GM18907 (cell line): ENCODE data around the gene ZNF503.
"Not testable (repeated sequence)": the region's sequence is repeated elsewhere in the genome, so short reads cannot be mapped to it uniquely, and the experiment has no call there.

Source experiments
- ATAC-seq: cut with Tn5 transposase; IDR thresholded peaks from one replicate; pipeline ENCODE4 v1.9.1; 2021; ENCODE audit warnings: mild to moderate bottlenecking, moderate library complexity; ENCODE audit not compliant: unreplicated experiment

Gene ZNF503

GRCh38 chr10:75396631-75397495, 4.7 kb downstream of the ZNF503 start:
- no peak for ATAC-seq

GRCh38 chr10:75395932-75396630, 5.5 kb downstream of the ZNF503 start:
- ATAC-seq = no peak

GRCh38 chr10:75395066-75395931, 6.3 kb downstream of the ZNF503 start:
- no peak for ATAC-seq

GRCh38 chr10:75394221-75394620, 7.3 kb downstream of the ZNF503 start:
- ATAC-seq = no peak

GRCh38 chr10:75392744-75393143, 8.8 kb downstream of the ZNF503 start:
- no peak for ATAC-seq

GRCh38 chr10:75392271-75392670, 9.3 kb downstream of the ZNF503 start:
- ATAC-seq = no peak

GRCh38 chr10:75390178-75390577, 11.4 kb downstream of the ZNF503 start:
- ATAC-seq = no peak

- ATAC-seq = no peak
These were observed 13.5 kb downstream of the ZNF503 start for GRCh38 chr10:75388082-75388481.

GRCh38 chr10:75386128-75386527, 15.4 kb downstream of the ZNF503 start:
- ATAC-seq = no peak

- no peak for ATAC-seq
These were observed 21.7 kb downstream of the ZNF503 start for GRCh38 chr10:75379817-75380216.

- no peak for ATAC-seq
These were observed 22.3 kb downstream of the ZNF503 start for GRCh38 chr10:75379212-75379724.

- ATAC-seq = no peak
These were observed 23.2 kb downstream of the ZNF503 start for GRCh38 chr10:75378379-75378778.

GRCh38 chr10:75377869-75378268, 23.7 kb downstream of the ZNF503 start:
- no peak for ATAC-seq

- ATAC-seq = peak; percentile 90
These were observed 25.7 kb downstream of the ZNF503 start for GRCh38 chr10:75375838-75376237.

- ATAC-seq = no peak
These were observed 30.6 kb downstream of the ZNF503 start for GRCh38 chr10:75371010-75371409.

- not testable (repeated sequence) for ATAC-seq
These were observed 31.7 kb downstream of the ZNF503 start for GRCh38 chr10:75369838-75370237.

- no peak for ATAC-seq
These were observed 33.7 kb downstream of the ZNF503 start for GRCh38 chr10:75367901-75368300.

GRCh38 chr10:75367021-75367487, 34.5 kb downstream of the ZNF503 start:
- no peak for ATAC-seq

- ATAC-seq = no peak
These were observed 38.1 kb downstream of the ZNF503 start for GRCh38 chr10:75363431-75363830.

- not testable (repeated sequence) for ATAC-seq
These were observed 41.7 kb downstream of the ZNF503 start for GRCh38 chr10:75359876-75360275.
